Measurements from ENCODE around the gene LAMA4. TPM values are rescaled to one million over a fixed set of nuclear protein-coding genes. Genes with fewer than 3 reads are reported as not detected.

The LAMA4 gene
- polyA plus RNA-seq, 1 donor from 2014 or later: 0.69 TPM

- no peak overlapping the region for H3K27ac ChIP-seq (ENCODE audit: low read length)
- no peaks in the 10 kb centered on the region for H4K20me1 ChIP-seq (ENCODE audit: insufficient read depth)
- no peaks in the 10 kb centered on the region for H3K79me2 ChIP-seq (replicated peaks; ENCODE audit: insufficient read depth, low read length)
- no peaks in the 10 kb centered on the region for H3K27me3 ChIP-seq (ENCODE audit: insufficient read depth, low read depth, low read length)
- H2AFZ ChIP-seq (ENCODE audit: low read depth, low read length): no peak overlapping the region
- H3K9me3 ChIP-seq (ENCODE audit: low read length): no peaks in the 10 kb centered on the region
- no peak for TF ChIP-seq MXI1 (conservative IDR thresholded peaks at IDR 0.05; ENCODE audit: poor library complexity, severe bottlenecking)
- no peak for TF ChIP-seq RAD21 (conservative IDR thresholded peaks at IDR 0.05)
- no peak for TF ChIP-seq TAF1 (IDR thresholded peaks at IDR 0.05; ENCODE audit: low read depth)
- TF ChIP-seq REST (IDR thresholded peaks at IDR 0.05; ENCODE audit: borderline replicate concordance): no peak
- TF ChIP-seq POLR2AphosphoS5 (IDR thresholded peaks at IDR 0.05): no peak
- TF ChIP-seq EP300 (conservative IDR thresholded peaks at IDR 0.05; ENCODE audit: poor library complexity, severe bottlenecking): no peak
- no peak for TF ChIP-seq EZH2 (IDR thresholded peaks at IDR 0.05; ENCODE audit: borderline replicate concordance, insufficient read depth, low read length, poor library complexity, severe bottlenecking)
- no peak for TF ChIP-seq SMC3 (conservative IDR thresholded peaks at IDR 0.05; ENCODE audit: poor library complexity)
- no peak for TF ChIP-seq CTCF (IDR thresholded peaks at IDR 0.05; ENCODE audit: poor library complexity, severe bottlenecking)
- no peak overlapping the region for H3K4me3 ChIP-seq (ENCODE audit: low read length)
- H3K4me2 ChIP-seq (ENCODE audit: low read length): no peak overlapping the region
- no peak overlapping the region for H3K9ac ChIP-seq (ENCODE audit: low read length)
- no peaks in the 10 kb centered on the region for H3K9me2 ChIP-seq (ENCODE audit: insufficient read depth, low read length)
- no peaks in the 10 kb centered on the region for H3K36me3 ChIP-seq (ENCODE audit: insufficient read depth, low read length)
- no peaks in the 10 kb centered on the region for H3F3A ChIP-seq (ENCODE audit: insufficient read depth, low read length, poor library complexity, severe bottlenecking)
These were observed 32.1 kb downstream of the LAMA4 start for GRCh38 chr6:112221981-112222852.

GRCh38 chr6:112221561-112221960 lies 32.8 kb downstream of the LAMA4 start:
- H3K4me3 ChIP-seq (ENCODE audit: low read length): no peak overlapping the region
- H3K9me2 ChIP-seq (ENCODE audit: insufficient read depth, low read length): no peaks in the 10 kb centered on the region
- no peaks in the 10 kb centered on the region for H4K20me1 ChIP-seq (ENCODE audit: insufficient read depth)
- H3K9me3 ChIP-seq (ENCODE audit: low read length): no peaks in the 10 kb centered on the region
- no peaks in the 10 kb centered on the region for H3K79me2 ChIP-seq (replicated peaks; ENCODE audit: insufficient read depth, low read length)
- H3F3A ChIP-seq (ENCODE audit: insufficient read depth, low read length, poor library complexity, severe bottlenecking): no peaks in the 10 kb centered on the region
- no peaks in the 10 kb centered on the region for H3K36me3 ChIP-seq (ENCODE audit: insufficient read depth, low read length)
- H3K27ac ChIP-seq (ENCODE audit: low read length): no peak overlapping the region
- H3K27me3 ChIP-seq (ENCODE audit: insufficient read depth, low read depth, low read length): no peaks in the 10 kb centered on the region
- no peak overlapping the region for H2AFZ ChIP-seq (ENCODE audit: low read depth, low read length)
- TF ChIP-seq TAF1 (IDR thresholded peaks at IDR 0.05; ENCODE audit: low read depth) (no peak), POLR2AphosphoS5 (IDR thresholded peaks at IDR 0.05) (no peak), MXI1 (conservative IDR thresholded peaks at IDR 0.05; ENCODE audit: poor library complexity, severe bottlenecking) (no peak), CTCF (IDR thresholded peaks at IDR 0.05; ENCODE audit: poor library complexity, severe bottlenecking) (no peak), EP300 (conservative IDR thresholded peaks at IDR 0.05; ENCODE audit: poor library complexity, severe bottlenecking) (no peak), REST (IDR thresholded peaks at IDR 0.05; ENCODE audit: borderline replicate concordance) (no peak), EZH2 (IDR thresholded peaks at IDR 0.05; ENCODE audit: borderline replicate concordance, insufficient read depth, low read length, poor library complexity, severe bottlenecking) (no peak), RAD21 (conservative IDR thresholded peaks at IDR 0.05) (no peak), SMC3 (conservative IDR thresholded peaks at IDR 0.05; ENCODE audit: poor library complexity) (no peak)
- H3K4me2 ChIP-seq (ENCODE audit: low read length): no peak overlapping the region
- H3K9ac ChIP-seq (ENCODE audit: low read length): no peak overlapping the region
